ENCODE measurements around the gene NDUFS5.
"Not testable (repeated sequence)": the region's sequence is repeated elsewhere in the genome, so short reads cannot be mapped to it uniquely, and the experiment has no call there.

NDUFS5 gene

GRCh38 chr1:39003794-39004193 is 22.4 kb upstream of the NDUFS5 start:
- Histone ChIP-seq H3K4me2 (no peak overlapping the region), H3K9ac (no peak overlapping the region), H3K4me3 (no peak overlapping the region), H3K36me3 (peaks cover 98 to 100% (median 100%) of the 10 kb centered on the region in 11 experiments), H3K27me3 (no peaks in the 10 kb centered on the region), H3K4me1 (peaks cover 25 to 37% (median 34%) of the 10 kb centered on the region in 10 experiments), H3K27ac (peak overlapping the region in 2 of 11 experiments; percentile 41 to 55; a peak in 2 of 22 replicates), H3K9me3 (replicated peaks in 1 of 11) (no peaks in the 10 kb centered on the region), H4K20me1 (peaks cover 41 to 90% (median 74%) of the 10 kb centered on the region in 11 experiments)
- TF ChIP-seq Cebpa-rat (IDR thresholded peaks at IDR 0.05): no peak

DNA sequence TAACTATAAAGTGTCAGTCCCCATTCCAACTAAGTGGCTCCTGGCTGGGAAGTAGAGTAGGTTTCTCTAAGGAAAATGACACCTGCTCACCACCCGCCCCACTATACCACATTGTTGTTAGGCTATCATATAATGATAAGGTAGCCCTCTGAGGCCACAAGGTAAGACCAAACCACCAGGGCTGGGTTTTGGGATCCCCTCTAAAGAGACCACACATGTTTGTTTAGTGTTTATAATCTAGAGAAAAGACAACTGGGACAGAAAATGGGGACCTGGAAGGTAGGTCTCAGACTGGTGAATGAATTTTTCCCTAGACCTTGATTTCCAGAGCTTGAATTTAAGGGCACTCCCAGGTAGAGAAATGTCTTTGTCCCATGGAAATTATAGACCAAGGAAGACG is 19.9 kb upstream of the NDUFS5 start:
- Histone ChIP-seq H3K4me2 (no peak overlapping the region), H3K36me3 (peaks cover 98 to 100% (median 100%) of the 10 kb centered on the region in 11 experiments), H3K27ac (no peak overlapping the region), H3K4me3 (no peak overlapping the region), H3K9me3 (replicated peaks in 1 of 11) (no peaks in the 10 kb centered on the region), H3K9ac (no peak overlapping the region), H4K20me1 (peaks cover 17 to 71% (median 49%) of the 10 kb centered on the region in 11 experiments; a peak in 20 of 22 replicates), H3K27me3 (no peaks in the 10 kb centered on the region), H3K4me1 (peaks cover 15 to 26% (median 22%) of the 10 kb centered on the region in 10 experiments)
- no peak for TF ChIP-seq Cebpa-rat (IDR thresholded peaks at IDR 0.05)

DNA sequence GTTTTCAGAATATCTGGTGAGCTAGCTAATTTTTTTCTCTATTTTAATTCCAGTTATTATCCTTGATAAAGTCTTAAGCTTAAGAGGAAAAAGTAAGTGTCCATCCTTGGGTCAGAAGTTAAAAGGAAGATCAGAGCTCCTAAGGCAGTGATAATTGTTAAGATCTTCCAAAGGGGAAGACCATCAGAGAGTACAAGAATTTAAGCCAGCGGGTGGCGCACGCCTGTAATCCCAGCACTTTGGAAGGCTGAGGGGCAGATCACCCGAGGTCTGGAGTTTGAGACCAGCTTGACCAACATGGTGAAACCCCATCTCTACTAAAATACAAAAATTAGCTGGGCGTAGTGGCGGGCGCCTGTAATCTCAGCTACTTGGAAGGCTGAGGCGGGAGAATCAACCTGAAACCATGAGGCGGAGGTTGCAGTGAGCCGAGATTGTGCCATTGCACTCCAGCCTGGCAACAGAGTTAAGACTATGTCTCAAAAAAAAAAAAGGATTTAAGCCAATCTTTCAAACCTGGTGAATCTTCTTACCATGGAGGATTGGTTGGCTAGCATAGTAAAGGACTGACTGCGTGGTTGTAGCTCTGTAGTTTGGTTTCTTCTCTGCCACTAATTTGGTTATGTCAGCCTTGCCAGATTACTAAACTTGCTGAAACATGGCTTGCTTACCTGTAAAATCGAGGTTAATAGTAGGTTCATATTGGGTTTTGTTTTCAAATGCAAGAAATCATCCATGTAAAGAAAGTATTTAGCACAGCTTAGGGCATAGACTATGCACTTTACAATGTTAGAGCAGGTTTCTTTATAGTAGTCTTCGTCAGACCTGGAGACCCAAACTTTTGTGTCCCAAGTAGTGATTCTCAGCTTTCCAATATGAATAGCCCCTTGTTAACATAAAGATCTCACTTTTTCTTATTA is 19.2 kb upstream of the NDUFS5 start:
- H3K27me3 ChIP-seq: no peaks in the 10 kb centered on the region
- no peak for TF ChIP-seq Cebpa-rat (IDR thresholded peaks at IDR 0.05)
- no peak overlapping the region for H3K4me3 ChIP-seq
- H3K36me3 ChIP-seq: peaks cover 98 to 100% (median 100%) of the 10 kb centered on the region in 11 experiments
- no peak overlapping the region for H3K9ac ChIP-seq
- peaks cover 8 to 19% (median 15%) of the 10 kb centered on the region in 10 experiments for H3K4me1 ChIP-seq
- no peak overlapping the region for H3K4me2 ChIP-seq
- H3K27ac ChIP-seq: no peak overlapping the region
- H3K9me3 ChIP-seq (replicated peaks in 1 of 11): no peaks in the 10 kb centered on the region
- H4K20me1 ChIP-seq: peaks cover 12 to 64% (median 42%) of the 10 kb centered on the region in 11 experiments; a peak in 19 of 22 replicates

GRCh38 chr1:39014956-39015355 is 11.2 kb upstream of the NDUFS5 start:
- H3K4me1 ChIP-seq; H3K9ac ChIP-seq; H3K27ac ChIP-seq; H3K27me3 ChIP-seq; H3K4me3 ChIP-seq; H3K4me2 ChIP-seq; H3K9me3 ChIP-seq (replicated peaks in 1 of 11): not testable (repeated sequence)
- Histone ChIP-seq H3K36me3 (peaks cover 22 to 46% (median 40%) of the 10 kb centered on the region in 11 experiments), H4K20me1 (peaks cover 0 to 11% (median 0%) of the 10 kb centered on the region in 11 experiments; a peak in 3 of 22 replicates)

DNA sequence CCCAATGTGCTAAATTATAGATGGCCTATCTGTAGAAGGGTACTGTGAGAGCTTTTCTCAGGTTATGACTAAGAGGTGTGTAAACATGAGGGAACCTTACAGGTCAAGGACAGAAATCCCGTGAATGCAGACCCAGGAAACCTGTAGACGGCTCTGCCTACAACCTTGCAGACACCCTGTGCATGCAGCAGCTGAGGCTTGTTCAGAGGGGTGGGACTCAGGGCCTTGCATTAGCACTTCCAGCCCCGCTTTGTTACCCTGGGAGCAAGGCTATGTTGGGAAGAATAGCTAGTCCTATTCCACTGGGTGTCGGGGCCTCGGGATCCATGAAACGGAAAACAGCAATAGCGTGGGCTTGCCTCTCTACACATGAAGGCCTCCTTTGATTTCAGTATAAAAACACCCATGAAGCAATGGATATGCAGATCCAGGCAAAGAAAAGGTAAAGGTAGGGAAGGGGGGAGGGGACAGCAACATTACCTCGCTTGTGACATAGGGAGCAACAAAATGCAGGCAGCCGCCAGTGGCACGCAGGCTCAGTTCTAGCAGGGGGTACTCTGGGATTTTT is 9.5 kb upstream of the NDUFS5 start:
- Histone ChIP-seq H3K4me2 (no peak overlapping the region), H3K9me3 (replicated peaks in 1 of 11) (no peaks in the 10 kb centered on the region), H3K9ac (no peak overlapping the region), H3K36me3 (peaks cover 6 to 28% (median 23%) of the 10 kb centered on the region in 11 experiments; a peak in 21 of 22 replicates), H4K20me1 (peaks cover 0 to 7% (median 0%) of the 10 kb centered on the region in 11 experiments; a peak in 2 of 22 replicates), H3K27me3 (no peaks in the 10 kb centered on the region), H3K27ac (no peak overlapping the region), H3K4me1 (no peaks in the 10 kb centered on the region), H3K4me3 (no peak overlapping the region)
- no peak for TF ChIP-seq Cebpa-rat (IDR thresholded peaks at IDR 0.05)

DNA sequence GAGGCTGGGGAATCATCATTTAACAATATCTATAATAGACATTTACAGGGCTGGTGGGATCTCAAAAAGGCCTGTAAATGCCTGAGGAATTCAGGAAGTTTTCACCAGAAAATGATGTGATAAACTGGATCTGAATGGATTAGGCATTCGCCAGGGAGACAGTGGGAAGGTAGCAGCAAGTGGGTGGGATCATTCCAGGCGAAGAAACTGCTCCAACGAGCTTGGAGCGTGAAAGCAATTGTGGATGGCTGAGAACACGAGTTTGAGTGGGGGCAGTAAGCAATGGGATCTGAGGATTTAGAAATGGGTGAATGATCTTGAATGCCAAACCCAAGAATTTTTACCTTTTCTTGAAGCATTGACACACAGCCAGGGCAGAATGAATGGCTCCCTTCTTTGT is 8.9 kb upstream of the NDUFS5 start:
- no peaks in the 10 kb centered on the region for H3K27me3 ChIP-seq
- no peak for TF ChIP-seq Cebpa-rat (IDR thresholded peaks at IDR 0.05)
- peaks cover under 1 to 23% (median 18%) of the 10 kb centered on the region in 11 experiments; a peak in 14 of 22 replicates for H3K36me3 ChIP-seq
- H4K20me1 ChIP-seq: peaks cover 0 to 7% (median 0%) of the 10 kb centered on the region in 11 experiments; a peak in 1 of 22 replicates
- H3K4me2 ChIP-seq: no peak overlapping the region
- no peak overlapping the region for H3K4me3 ChIP-seq
- no peaks in the 10 kb centered on the region for H3K4me1 ChIP-seq
- no peak overlapping the region for H3K27ac ChIP-seq
- H3K9me3 ChIP-seq (replicated peaks in 1 of 11): no peaks in the 10 kb centered on the region
- H3K9ac ChIP-seq: no peak overlapping the region

DNA sequence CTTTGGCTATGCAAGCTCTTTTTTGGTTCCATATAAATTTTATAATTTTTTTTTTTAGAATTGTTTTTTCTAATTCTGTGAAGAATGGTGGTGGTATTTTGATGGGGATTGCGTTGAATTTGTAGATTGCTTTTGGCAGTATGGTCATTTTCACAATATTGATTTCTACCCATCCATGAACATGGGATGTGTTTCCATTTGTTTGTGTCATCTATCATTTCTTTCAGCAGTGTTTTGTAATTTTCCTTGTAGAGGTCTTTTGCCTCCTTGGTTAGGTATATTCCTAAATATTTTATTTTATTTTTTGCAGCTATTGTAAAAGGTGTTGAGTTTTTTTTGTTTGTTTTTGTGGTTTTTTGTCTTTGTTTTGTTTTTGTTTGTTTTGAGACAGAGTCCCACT is 5.7 kb upstream of the NDUFS5 start:
- H3K4me2 ChIP-seq, H3K36me3 ChIP-seq, H3K4me3 ChIP-seq, H3K9ac ChIP-seq, H4K20me1 ChIP-seq, H3K27me3 ChIP-seq, H3K4me1 ChIP-seq, H3K27ac ChIP-seq: not testable (repeated sequence)
- H3K9me3 ChIP-seq (replicated peaks in 1 of 11): peaks cover 4 to 11% (median 7%) of the 10 kb centered on the region in 11 experiments; a peak in 10 of 22 replicates

- H3K4me2 ChIP-seq: no peak overlapping the region
- TF ChIP-seq Cebpa-rat (IDR thresholded peaks at IDR 0.05): no peak
- H3K4me3 ChIP-seq: no peak overlapping the region
- H3K36me3 ChIP-seq: no peaks in the 10 kb centered on the region
- H4K20me1 ChIP-seq: no peaks in the 10 kb centered on the region
- H3K9ac ChIP-seq: no peak overlapping the region
- peaks cover 4 to 11% (median 7%) of the 10 kb centered on the region in 11 experiments; a peak in 10 of 22 replicates for H3K9me3 ChIP-seq (replicated peaks in 1 of 11)
- H3K4me1 ChIP-seq: peaks cover 6 to 10% (median 9%) of the 10 kb centered on the region in 10 experiments; a peak in 18 of 20 replicates
- H3K27me3 ChIP-seq: no peaks in the 10 kb centered on the region
- H3K27ac ChIP-seq: no peak overlapping the region
These were observed 4.7 kb upstream of the NDUFS5 start for GRCh38 chr1:39021426-39021825.

DNA sequence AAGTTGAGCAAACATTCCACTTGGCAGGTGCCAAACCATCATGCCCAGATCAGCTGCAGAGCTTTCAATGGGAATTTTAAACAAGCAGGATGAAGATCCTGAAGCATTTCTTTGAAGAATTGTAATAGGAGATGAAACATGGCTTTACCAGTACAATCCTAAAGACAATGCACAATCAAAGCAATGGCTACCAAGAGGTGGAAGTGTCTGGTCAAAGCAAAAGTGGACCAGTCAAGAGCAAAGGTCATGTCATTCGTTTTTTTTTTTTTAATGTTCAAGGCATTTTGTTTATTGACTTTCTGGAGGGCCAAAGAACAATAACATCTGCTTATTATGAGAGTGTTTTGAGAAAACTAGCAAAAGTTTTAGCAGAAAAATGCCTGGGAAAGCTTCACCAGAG is 3.0 kb upstream of the NDUFS5 start:
- TF ChIP-seq Cebpa-rat (IDR thresholded peaks at IDR 0.05): no peak
- Histone ChIP-seq H3K4me2 (no peak overlapping the region), H4K20me1 (no peaks in the 10 kb centered on the region; a peak in 1 of 22 replicates), H3K27me3 (no peaks in the 10 kb centered on the region), H3K4me1 (peaks cover 14 to 20% (median 17%) of the 10 kb centered on the region in 10 experiments; a peak in 19 of 20 replicates), H3K9me3 (replicated peaks in 1 of 11) (peaks cover 4 to 11% (median 7%) of the 10 kb centered on the region in 11 experiments; a peak in 10 of 22 replicates), H3K9ac (no peak overlapping the region), H3K4me3 (no peak overlapping the region), H3K36me3 (peaks cover 0 to 1% (median under 1%) of the 10 kb centered on the region in 11 experiments; a peak in 9 of 22 replicates), H3K27ac (no peak overlapping the region)

Data from BLaER1 treated with 17β-estradiol and CSF1 and Interleukin-3, amounts not matched to agents 10 nM and 100 nM (cell line).